ENCODE measurements around the gene DVL3.
"Not testable (repeated sequence)": the region's sequence is repeated elsewhere in the genome, so short reads cannot be mapped to it uniquely, and the experiment has no call there.

Gene DVL3

DNA sequence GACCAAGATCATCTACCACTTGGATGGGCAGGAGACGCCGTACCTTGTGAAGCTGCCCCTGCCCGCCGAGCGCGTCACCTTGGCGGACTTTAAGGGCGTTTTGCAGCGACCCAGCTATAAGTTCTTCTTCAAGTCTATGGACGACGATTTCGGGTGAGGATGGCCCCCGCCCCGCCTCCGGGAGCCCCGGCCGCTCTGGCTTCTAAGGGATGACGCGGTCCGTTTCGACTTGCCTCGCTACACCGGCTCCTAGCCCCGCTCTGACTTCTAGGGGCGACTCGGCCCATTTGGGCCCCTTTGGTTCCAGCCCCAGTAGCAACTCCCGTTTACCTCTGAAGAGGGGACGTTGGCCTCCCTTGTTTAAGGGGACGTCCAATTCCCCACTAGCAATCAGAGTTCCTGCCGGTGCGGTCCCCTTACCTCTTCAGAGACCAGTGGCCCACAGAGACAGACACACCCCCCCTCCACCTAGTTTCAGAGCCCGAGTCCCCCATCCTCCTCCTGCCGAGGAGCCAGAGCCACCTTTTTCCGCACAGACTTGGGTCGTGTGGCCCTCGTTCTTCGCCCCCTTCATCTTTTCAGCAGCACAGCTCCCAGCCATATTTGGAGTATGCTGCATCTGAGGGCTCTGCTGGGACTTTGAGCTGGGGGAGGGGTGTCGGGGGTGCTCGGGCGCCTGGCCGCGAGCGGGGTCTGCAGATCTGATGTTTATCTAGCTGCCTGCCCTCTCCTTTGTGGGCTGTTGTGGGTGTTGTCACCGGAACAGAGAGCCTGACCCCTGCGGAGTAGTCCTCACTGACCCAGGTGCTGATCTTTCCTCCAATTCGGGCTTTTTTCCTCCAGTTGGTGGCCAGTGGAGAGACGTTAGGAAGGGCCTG is 706 bp downstream of the DVL3 start:
- no peak for DNase-seq (ENCODE audit: low spot score)

DNA sequence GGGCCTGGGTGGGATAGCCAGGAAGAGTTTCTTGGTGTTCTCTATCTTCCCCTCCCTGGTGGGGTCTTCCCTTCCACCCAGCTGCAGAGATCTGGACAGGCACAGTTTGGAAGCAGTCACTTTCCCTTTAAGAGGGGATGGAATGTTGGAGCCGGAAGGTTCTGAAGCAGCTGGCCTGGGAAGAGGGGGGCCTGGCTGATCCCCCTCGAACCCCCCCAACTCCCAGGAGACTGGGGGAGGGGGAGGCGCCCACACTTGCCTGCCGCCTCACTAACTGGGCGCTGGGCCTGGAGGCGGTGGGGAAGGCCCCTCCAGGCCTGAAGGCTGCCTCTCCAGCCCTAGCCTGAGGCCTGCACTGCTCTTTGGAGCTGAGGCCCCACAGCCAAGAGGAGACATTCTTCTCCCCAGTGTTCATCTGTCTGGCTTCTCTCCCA is 1.4 kb downstream of the DVL3 start:
- no peak for DNase-seq (ENCODE audit: low spot score)

DNA sequence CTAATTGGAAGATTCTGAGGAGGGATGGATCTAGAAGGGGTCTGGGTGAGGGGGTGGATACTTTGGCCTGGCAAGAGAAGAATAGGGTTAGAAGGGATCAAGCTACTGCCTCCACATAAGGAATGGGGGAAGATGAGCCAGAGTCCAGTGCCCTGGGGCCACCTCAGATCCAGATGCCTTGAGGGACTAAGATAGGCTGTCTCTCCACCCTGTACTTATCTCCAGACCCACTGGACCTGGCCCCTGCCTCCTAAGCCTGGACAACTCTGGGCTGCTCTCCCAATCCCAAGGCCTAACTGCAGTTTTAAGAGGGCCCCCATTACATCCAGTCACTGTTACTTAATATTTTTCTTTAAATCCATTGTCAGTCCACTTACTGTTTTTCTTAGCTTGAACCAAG is 2.0 kb downstream of the DVL3 start:
- no peak for DNase-seq (ENCODE audit: low spot score)

DNA sequence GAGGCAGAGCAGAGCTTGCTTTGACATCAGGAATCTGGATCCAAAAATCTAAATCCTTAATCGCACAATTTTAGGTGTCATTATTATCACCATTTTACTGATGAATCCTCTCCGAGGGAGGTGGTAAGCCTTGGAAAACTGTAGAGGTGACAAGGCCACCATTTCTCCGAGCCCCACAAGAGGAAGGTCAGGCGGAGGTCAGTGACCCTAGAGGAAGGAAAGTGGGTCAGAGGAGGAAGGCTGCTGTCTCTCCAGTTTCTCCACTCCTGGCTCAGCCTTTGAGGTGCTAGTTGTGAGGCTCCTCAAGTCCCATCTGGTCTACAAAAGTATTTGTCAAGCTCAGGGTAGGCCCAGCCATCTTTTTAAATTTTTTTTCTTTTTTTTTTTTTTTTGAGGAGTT is 3.2 kb downstream of the DVL3 start:
- no peak for DNase-seq (ENCODE audit: low spot score)

DNA sequence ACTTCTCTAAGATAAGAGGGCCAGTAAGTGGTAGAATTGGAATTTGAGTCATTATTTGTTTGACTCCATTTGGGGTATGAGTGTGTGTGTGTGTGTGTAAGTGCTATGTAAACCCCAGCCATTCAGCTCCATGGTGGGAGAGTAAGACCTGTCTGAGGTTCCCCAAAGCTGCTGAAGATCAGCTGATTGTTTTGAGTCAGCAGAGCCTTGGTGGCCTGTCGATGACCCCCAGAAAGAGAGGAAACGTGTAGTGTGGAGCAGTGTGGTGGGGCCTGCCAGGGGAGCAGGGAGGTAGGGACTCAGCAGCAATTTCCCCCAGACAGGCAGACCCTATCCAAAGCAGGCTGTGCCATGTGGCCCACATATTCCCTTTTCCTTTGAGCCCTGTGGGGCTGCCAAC is 5.3 kb downstream of the DVL3 start:
- no peak for DNase-seq (ENCODE audit: low spot score)

DNA sequence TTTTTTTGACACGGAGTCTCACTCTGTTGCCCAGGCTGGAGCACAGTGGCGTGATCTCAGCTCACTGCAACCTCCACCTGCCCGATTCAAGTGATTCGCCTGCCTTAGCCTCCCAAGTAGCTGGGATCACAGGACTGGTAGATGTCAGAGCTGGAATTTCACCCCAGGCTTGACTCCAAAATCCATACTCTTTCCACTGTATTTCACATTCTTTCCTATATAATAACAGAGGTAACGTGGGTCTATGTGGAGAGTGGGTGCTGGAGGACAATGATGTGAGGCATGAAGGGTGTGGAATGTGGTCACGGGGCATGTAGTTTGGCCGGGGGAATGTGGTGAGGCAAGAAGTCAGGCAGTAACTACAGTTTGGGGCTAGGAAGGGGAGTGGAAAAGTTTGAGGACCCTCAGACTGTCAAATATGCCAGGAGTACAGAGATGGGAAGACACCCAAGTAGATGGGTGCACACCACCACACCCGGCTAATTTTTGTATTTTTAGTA is 7.4 kb downstream of the DVL3 start:
- DNase-seq (ENCODE audit: low spot score) = not testable (repeated sequence)

DNA sequence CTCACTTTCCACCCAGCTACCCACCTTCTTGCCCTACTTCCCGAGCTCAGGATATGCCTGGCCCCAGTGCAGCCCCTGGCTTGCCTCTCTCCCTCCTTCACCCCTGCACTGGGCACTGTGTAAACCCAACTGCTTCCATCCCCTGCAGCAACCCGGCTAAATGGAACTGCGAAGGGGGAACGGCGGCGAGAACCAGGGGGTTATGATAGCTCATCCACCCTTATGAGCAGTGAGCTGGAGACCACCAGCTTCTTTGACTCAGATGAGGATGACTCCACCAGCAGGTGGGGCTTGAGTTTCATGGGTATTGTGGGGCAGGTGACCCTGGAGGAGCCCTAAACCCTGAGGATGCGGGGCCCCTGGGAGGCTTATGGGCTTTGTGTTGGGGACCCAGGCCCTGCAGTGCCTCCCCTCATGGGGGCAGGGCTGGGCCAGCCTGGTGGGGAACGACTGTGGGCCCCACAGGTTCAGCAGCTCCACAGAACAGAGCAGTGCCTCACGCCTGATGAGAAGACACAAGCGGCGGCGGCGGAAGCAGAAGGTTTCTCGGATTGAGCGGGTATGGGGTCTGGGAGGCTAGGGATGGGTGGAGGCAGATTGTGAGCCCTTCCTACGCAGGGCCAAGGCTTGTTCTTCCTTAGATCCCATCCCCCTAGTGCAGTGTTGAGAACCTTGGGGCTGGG is 9.6 kb downstream of the DVL3 start:
- no peak for DNase-seq (ENCODE audit: low spot score)

DNA sequence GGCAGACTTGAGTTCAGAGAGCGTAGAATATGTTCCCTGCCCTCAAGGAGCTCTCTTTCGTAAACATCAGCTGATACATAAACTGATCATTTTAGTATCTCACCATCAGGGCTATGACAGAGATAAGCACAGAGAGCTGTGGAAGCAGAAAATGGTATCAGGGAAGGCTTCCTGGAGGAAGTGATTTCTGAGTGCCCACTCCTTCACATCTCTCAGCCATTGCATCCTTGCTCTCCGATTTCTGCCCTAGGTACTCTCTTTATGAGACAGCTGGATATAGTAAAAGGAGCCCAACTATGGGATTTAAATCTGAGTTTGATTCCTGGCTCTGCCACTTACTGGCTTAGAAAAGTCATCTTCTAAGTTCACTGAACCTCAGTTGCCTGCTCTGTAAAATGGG is 10.4 kb downstream of the DVL3 start:
- DNase-seq (ENCODE audit: low spot score) = no peak

DNA sequence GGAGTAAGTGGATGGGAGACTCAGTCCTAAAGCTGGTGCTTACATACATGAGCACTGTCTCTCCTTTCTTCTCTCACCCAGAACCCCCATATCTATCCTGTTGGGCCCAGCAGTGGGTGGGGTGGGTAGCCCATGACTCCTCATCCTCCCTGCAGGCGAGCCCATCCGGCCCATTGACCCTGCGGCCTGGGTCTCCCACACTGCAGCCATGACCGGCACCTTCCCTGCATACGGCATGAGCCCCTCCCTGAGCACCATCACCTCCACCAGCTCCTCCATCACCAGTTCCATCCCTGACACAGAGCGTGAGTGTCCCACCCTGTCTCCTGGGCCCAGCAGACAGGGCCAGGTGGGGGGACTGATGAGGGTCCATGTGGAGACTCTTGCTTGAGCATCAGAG is 11.5 kb downstream of the DVL3 start:
- DNase-seq (ENCODE audit: low spot score) = no peak

DNA sequence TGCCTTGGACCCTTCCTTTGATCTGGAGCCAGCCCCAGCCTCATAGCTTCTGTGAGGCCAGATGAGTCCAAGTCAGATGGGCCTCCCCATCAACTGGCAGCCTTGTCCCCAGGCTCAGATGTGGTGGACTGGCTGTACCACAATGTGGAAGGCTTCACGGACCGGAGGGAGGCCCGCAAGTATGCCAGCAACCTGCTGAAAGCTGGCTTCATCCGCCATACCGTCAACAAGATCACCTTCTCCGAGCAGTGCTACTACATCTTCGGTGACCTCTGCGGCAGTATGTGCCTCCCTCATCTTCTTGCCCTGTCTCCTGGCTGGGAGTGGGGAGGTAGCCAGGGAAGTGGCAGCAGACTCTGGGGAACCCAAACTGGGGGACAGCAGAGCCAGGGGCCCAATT is 12.6 kb downstream of the DVL3 start:
- no peak for DNase-seq (ENCODE audit: low spot score)

DNA sequence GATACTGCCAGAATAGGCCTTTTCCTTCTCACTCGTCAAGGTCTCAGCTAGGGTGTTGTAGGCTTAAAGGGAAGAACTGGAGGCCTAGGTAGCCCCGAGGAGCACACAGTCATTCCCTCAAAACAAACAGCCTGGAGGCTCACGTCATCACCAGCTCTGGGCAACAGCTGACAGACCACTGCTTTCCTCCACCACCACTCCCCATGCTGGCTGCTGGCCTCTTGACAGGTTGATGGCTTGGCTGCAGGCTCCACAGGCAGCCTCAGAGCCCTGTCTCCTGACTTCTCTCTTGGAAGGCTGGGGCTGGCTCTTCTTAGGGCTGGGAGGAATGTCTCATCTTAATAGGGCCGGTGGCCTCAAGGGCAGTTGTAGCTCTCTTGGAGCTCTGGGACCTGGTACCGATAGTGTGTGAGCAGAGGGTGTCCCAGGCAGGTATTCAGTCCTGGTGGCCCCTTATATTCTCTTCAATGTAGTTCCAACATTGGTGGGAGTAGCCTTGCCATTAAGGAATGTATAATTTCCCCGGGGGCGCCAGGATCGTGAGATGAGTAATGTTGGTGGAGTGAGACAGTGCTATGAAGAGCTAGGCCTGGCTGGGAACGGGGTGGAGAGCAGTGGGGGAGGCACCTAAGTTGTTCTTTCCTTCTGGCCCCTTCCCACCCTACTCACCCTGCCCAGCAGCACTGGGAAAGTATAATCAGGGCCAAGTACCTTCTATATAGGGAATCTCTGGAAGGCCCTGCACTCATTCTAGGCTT is 13.4 kb downstream of the DVL3 start:
- no peak for DNase-seq (ENCODE audit: low spot score)

DNA sequence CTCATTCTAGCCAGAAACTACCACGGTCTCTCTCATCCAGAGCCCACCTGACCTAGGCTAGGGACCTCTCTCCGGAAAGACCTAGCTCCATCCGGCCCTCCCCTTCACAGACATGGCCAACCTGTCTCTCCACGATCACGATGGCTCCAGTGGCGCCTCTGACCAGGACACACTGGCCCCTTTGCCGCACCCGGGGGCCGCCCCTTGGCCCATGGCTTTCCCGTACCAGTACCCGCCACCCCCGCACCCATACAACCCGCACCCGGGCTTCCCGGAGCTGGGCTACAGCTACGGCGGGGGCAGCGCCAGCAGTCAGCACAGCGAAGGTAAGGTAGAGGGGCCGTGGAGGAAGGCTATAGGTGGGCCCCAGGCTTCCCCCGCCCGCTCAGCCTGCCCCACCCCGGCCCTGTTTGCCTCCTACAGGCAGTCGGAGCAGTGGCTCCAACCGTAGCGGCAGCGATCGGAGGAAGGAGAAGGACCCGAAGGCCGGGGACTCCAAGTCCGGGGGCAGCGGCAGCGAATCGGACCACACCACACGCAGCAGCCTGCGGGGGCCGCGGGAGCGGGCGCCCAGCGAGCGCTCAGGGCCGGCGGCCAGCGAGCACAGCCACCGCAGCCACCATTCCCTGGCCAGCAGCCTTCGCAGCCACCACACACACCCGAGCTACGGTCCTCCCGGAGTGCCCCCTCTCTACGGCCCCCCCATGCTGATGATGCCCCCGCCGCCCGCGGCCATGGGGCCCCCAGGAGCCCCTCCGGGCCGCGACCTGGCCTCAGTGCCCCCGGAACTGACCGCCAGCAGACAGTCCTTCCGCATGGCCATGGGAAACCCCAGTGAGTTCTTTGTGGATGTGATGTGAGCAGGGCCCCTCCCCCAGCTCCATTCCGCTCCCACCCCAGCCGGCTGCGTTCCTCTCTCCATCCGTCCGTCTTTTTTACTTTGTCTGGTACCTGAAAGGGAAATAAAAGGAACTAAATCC is 15.0 kb downstream of the DVL3 start:
- DNase-seq (ENCODE audit: low spot score) = no peak

DNA sequence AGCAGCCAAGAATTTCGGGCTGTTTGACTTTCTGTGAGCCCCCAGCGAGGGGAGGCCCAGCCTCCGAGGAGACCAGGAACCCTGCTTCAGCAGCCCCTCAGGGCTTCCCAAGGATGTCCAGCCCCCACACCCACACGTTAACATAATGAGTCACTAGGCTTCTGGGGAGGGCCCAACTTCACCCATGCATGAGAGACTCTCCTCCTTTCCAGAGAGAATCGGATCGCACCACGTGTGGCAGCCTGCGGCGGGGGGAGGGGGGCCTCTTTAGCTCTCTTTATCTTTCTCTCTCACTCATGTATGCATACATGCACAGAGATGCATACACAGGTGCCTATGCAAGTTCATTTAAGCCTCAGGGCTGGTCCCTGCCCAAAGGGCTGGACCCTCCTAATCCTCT is 16.4 kb downstream of the DVL3 start:
- no peak for DNase-seq (ENCODE audit: low spot score)

DNA sequence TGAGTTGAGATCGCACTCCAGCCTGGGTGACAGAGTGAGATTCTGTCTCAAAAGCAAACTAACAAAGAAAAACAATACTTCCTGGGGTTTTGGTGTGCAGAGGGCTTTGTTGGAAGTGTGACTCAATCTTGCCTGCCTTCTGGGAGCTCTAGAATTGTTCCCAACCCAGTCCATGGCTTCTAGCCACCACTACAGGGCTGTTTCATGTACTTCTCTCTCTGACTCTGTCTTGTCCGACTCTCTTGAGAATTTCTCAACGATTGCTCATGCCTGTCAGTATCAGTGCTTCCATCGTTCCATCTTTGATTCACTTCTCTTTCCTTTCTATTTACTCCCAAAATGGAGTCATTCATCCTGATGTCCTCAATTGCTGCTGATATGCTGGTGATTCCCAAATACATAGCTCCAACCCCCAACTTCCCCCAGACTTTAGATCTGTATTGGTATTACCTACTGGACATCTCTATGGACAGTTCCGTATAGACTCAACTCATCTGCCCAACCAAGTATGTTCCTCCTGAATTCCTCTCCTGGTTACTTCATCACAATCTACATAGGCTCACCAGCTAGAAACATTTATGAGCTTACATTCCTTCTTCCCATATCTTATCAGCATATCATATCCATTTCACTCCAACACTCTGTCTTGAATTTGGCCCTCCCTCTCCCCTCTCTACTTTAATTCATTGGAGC is 17.6 kb downstream of the DVL3 start:
- no peak for DNase-seq (ENCODE audit: low spot score)

DNA sequence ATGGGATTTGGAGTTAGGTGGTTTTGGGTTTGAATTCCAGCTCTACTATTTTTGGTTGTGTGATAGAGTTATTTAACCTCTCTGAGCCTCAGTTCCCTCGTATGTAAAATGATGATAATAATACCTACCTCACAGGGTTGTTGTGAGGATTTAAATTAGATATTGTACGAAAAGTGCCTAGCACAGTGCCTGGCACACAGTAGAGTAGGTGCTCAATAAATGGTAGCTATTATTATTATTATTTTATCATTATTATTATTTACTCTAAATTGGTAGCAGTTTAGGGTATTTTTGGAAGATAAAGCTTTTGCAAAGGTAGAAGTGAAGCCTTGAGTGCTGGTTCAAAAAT is 18.2 kb downstream of the DVL3 start:
- no peak for DNase-seq (ENCODE audit: low spot score)

DNA sequence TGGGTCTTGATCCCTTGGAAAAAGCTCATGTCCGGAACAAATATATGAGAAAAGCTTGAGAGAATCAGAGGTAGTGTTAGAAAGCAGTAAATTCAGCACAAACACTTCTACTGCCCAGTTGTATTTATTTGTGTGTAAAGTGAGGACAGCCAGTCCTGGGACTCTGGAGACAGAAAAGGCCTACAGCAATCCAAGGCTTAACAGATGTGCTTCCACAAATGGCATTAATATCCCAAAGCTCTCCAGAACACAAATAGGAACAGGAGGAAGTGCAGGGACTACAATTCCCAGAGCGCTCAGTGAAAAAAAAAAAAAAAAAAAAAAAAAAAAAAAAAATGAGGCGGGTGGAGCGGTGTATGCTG is 19.1 kb downstream of the DVL3 start:
- DNase-seq (ENCODE audit: low spot score) = no peak

DNA sequence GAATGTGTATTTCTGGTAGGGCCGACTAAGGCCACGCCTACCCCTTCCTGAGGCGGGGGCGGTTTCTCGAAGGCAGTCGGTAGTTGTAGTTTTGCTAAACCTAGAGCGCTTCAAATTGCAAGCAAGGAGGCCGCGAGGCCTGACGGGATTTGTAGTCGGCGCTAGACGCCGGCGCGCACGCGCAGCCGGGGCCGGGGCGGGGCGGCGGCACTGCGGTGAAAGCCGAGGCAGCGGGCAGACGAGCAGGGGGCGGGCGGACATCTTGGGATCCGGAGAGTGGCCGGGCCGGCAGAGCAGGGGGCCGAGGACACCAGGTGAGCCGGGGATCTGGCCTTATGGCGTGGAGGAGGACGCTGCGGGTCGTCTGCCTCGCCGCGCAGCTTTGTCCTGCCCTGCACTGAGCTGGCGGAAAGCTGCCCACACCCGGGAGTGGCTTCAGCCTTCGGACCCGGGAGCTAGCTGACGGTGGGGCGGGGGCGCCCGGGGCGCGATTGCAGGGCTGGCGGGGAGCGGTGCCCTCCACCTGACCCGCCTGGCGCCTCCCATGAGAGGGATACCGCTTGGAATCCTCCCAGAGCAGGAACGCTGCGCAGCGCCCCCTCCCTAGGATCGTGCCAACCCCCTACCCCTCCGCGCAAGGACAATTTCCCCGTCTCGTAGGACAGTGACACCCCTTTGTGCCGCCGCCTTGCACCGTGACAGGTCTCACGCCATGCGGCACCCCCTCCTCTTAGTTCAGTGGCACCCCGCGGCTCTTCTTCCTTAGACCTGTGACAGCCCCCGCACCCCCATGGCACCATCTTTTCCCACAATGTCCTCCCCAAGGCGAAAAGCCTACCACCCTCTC is 19.7 kb downstream of the DVL3 start, which contains the start of gene AP2M1:
Gene AP2M1, plus strand, starts transcription at position 210 of the 847 bp plus-strand sequence. CDS start 2,139 bp downstream, outside the sequence.
- DNase-seq (ENCODE audit: low spot score) = peak; percentile 97

DNA sequence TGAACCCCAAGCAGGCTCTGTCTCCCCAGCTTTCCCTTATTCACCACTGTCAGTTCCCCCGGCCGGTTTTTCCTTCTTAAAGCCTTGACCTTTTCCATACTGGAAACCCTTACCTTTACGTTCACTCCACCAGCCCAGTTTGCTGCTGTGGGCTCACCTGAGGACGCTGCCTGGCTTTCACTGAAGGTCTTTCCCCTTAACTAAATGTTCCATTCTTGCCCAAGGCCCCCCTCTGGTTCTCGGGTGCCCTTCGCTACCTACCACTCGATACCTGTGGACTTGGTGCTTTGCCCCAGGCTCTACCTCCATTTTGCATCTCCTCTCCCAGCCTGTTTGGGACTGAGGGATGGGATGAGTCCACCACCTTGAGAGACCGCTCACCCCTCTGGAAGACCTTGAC is 20.3 kb downstream of the DVL3 start:
- no peak for DNase-seq (ENCODE audit: low spot score)

DNA sequence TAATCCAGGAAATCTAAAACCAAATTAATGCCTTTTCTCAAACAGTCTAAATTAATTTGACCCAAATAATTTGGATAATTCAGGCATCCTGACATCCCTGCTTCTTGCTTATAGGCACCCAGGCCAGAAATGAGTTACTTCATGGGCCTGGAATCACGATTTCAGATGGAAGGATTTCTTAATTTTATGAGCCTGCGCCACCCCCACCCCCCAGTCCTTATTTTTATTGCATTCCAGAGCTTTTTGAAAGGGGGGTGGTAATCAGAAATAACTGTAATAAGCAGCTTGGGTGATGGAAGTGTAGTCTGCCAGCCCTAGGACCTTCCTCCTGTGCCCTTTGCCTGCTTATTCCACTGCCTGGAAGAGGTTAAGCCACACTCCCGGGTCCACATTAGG is 20.8 kb downstream of the DVL3 start:
- DNase-seq (ENCODE audit: low spot score) = no peak

Measured in HuH-7.5 (cell line).